Body of pancreas (tissue), 4 donors: Measurements from ENCODE around the gene YY1. TPM values are rescaled to one million over a fixed set of nuclear protein-coding genes. Genes with fewer than 3 reads are reported as not detected.

Experiments used
- ATAC-seq: fragments of 150-250 bp; one replicate; pipeline ENCODE4 v1.9.1; 2016
- DNase-seq, 4 donors: peaks; one replicate each; pipeline ENCODE4 v3.0.0-alpha.2; 2019
- H3K27ac ChIP-seq, 4 donors: fragments of 200-600 bp; sonication (generic); 1 replicate in 3 of 4; 2 replicates in 1 of 4; pipeline versions ENCODE4 v1.5.1 to v1.6.1; 2016 to 2019; ENCODE audit warnings: mild to moderate bottlenecking in 1 of 4, mixed read lengths in 1 of 4, moderate library complexity in 1 of 4
- H3K27me3 ChIP-seq, 2 donors: fragments of 200-600 bp; sonication (generic); one replicate each; pipeline ENCODE4 v1.6.0; 2016; ENCODE audit warnings: mild to moderate bottlenecking in 1 of 2
- H3K36me3 ChIP-seq, 2 donors: fragments of 200-600 bp; sonication (generic); replicated peaks in 1 of 2; 2 replicates each; pipeline ENCODE4 v1.5.1; 2016; ENCODE audit warnings: low read depth in 2 of 2; ENCODE audit not compliant: insufficient read depth in 1 of 2
- H3K4me1 ChIP-seq: fragments of 200-600 bp; sonication (generic); one replicate; pipeline ENCODE4 v1.6.0; 2016
- H3K4me3 ChIP-seq, 2 donors: fragments of 200-600 bp; sonication (generic); 1 replicate in 1 of 2; 2 replicates in 1 of 2; pipeline ENCODE4 v1.5.1; 2016 to 2019
- H3K9me3 ChIP-seq, 3 donors: fragments of 200-600 bp; sonication (generic); 1 replicate in 2 of 3; 2 replicates in 1 of 3; pipeline ENCODE4 v1.5.1; 2016
- POLR2A ChIP-seq, 3 donors: fragments of 450-650 bp; IDR thresholded peaks; one replicate each; pipeline ENCODE4 v1.6.1; 2016; ENCODE audit warnings: antibody characterized with exemption in 3 of 3, mild to moderate bottlenecking in 2 of 3
- WGBS, 2 donors: methylation state at CpG; one replicate each; pipeline ENCODE4 v1.1.5; 2017; 5-methylcytosine and 5-hydroxymethylcytosine counted together
- intact Hi-C: fragments of 100-400 bp; cut with DNase I; formaldehyde crosslinking; loops from one replicate; pipeline ENCODE4 v1.15.1; 2023
- total RNA-seq, 2 donors: library from RNA; depleted of rRNA; stranded (reverse); fragments of >200 nt; gene quantifications; one replicate each; pipeline ENCODE4 v1.1.0, GENCODE V29; 2016
- TF ChIP-seq, protein P1 (sequence below), 7 experiments: fragments of 450-650 bp in 4 of 7; fragments of 200-600 bp in 3 of 7; sonication (generic) in 3 of 7; IDR thresholded peaks; one replicate each; pipeline ENCODE4 v1.5.1; 2016 to 2019; ENCODE audit warnings: antibody characterized with exemption in 7 of 7

YY1 gene
- total RNA-seq, 2 donors from 2014 or later = 27.0 to 30.3 TPM

DNA sequence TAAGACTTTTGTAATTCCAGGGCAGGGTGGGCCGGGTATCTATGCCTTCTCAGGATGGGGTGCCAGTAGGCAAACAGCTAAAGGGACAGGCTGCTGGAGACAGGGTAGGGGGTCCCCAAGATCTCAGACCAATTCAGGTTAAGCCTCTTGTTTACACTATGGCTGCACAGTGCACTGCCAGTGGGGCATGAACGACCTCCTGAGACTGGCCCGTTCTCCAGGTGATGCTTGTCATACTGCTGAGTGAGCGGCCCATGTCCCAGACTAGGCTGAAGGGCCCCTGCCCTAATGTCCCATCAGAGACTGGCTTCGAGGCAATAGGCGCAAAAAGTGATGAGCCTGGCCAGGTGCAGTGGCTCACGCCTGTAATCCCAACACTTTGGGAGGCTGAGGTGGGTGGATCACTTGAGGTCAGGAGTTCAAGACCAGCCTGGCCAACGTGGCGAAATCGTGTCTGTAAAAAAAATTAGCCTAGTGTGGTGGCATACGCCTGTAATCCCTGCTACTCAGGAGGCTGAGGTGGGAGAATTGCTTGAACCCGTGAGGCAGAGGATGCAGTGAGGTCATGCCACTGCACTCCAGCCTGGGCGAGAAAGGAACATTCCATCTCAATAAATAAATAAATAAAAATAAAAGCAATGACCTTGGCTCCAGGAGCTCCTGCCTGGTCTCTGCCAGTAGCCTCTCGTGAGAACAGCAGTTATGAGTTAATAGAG, 54.7 kb downstream of the YY1 start:
- ATAC-seq (peak; percentile 7), DNase-seq (no peak)
- H3K9me3 ChIP-seq = no peaks in the 10 kb centered on the region
- peaks cover 27% of the 10 kb centered on the region for H3K4me1 ChIP-seq
- WGBS, 2 donors = 71 to 80% methylated on average over 12 to 14 of the region's 14 CpGs
- TF ChIP-seq, protein P1, sequence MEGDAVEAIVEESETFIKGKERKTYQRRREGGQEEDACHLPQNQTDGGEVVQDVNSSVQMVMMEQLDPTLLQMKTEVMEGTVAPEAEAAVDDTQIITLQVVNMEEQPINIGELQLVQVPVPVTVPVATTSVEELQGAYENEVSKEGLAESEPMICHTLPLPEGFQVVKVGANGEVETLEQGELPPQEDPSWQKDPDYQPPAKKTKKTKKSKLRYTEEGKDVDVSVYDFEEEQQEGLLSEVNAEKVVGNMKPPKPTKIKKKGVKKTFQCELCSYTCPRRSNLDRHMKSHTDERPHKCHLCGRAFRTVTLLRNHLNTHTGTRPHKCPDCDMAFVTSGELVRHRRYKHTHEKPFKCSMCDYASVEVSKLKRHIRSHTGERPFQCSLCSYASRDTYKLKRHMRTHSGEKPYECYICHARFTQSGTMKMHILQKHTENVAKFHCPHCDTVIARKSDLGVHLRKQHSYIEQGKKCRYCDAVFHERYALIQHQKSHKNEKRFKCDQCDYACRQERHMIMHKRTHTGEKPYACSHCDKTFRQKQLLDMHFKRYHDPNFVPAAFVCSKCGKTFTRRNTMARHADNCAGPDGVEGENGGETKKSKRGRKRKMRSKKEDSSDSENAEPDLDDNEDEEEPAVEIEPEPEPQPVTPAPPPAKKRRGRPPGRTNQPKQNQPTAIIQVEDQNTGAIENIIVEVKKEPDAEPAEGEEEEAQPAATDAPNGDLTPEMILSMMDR (IDR thresholded peaks at IDR 0.05) = no peak
- no peak for TF ChIP-seq POLR2A (IDR thresholded peaks at IDR 0.05)
- no peaks in the 10 kb centered on the region for H3K36me3 ChIP-seq
- peak overlapping the region in 1 of 4 donors; percentile 22 for H3K27ac ChIP-seq
- no peaks in the 10 kb centered on the region for H3K27me3 ChIP-seq
- H3K4me3 ChIP-seq = no peak overlapping the region
- intact Hi-C loops = no loop called here

DNA sequence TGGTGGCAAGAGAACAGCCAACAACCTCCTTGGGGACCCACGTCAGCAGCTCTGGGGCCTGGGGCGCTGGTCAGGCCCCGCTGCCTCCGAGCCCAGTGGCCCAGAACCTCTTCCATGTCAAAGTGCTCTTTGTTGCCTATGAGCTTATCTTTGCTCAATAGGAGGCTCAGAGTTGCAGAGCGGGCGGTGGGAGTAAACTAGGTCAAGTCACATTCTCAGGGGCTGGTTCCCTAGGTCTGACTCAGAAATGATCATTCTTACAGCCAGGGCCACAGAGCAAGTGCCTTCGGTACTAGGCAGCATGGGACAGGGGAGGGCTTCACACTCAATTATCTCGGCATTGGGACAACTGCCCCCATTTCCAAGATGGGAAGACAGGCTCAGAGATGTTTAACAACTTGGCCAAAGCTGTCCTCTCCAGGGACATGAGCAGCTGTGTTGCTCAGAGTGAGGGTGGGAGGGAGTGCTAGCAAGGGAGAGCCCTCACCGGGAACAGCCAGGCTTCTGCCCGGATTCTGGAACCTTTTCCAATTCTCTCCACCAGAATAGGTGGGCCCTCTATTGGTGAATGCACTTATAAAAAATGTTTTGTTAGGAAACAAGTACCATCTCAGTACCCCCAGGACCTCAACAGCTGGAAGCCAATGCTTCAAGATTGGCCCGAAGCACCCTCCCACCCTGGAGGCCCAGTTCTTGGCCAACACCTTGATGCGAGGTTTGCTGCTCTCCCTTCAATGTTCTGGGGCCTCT, 55.4 kb downstream of the YY1 start:
- Histone ChIP-seq H3K4me1 (peaks cover 27% of the 10 kb centered on the region), H3K9me3 (no peaks in the 10 kb centered on the region), H3K27me3 (no peaks in the 10 kb centered on the region), H3K36me3 (no peaks in the 10 kb centered on the region), H3K4me3 (no peak overlapping the region), H3K27ac (peak overlapping the region in 2 of 4 donors; percentile 13 to 22)
- 72 to 73% methylated on average over 10 to 12 of the region's 12 CpGs for WGBS, 2 donors
- DNase-seq (no peak), ATAC-seq (no peak)
- intact Hi-C loops = no loop called here
- TF ChIP-seq, protein P1 (IDR thresholded peaks at IDR 0.05) = no peak
- no peak for TF ChIP-seq POLR2A (IDR thresholded peaks at IDR 0.05)

GRCh38 chr14:100294963-100295330, 56.0 kb downstream of the YY1 start:
- H3K9me3 ChIP-seq = no peaks in the 10 kb centered on the region
- 68 to 87% methylated on average over 2 of the region's 2 CpGs for WGBS, 2 donors
- peaks cover 27% of the 10 kb centered on the region for H3K4me1 ChIP-seq
- ATAC-seq = no peak
- H3K27ac ChIP-seq = peak overlapping the region in 2 of 4 donors; percentile 13 to 22
- no peak overlapping the region for H3K4me3 ChIP-seq
- H3K36me3 ChIP-seq = no peaks in the 10 kb centered on the region
- H3K27me3 ChIP-seq = no peaks in the 10 kb centered on the region
- DNase-seq = no peak
- intact Hi-C loops = no loop called here
- no peak for TF ChIP-seq POLR2A (IDR thresholded peaks at IDR 0.05)
- TF ChIP-seq, protein P1 (IDR thresholded peaks at IDR 0.05) = no peak

- DNase-seq (no peak), ATAC-seq (no peak)
- WGBS, 2 donors = 89 to 93% methylated on average over 9 to 16 of the region's 16 CpGs
- no peak overlapping the region for H3K27ac ChIP-seq
- no peaks in the 10 kb centered on the region for H3K9me3 ChIP-seq
- intact Hi-C loops = no loop called here
- peaks cover 27% of the 10 kb centered on the region for H3K4me1 ChIP-seq
- no peaks in the 10 kb centered on the region for H3K27me3 ChIP-seq
- no peak for TF ChIP-seq POLR2A (IDR thresholded peaks at IDR 0.05)
- TF ChIP-seq, protein P1 (IDR thresholded peaks at IDR 0.05) = no peak
- H3K4me3 ChIP-seq = no peak overlapping the region
- H3K36me3 ChIP-seq = no peaks in the 10 kb centered on the region
Observed at GRCh38 chr14:100295376-100296105, 56.6 kb downstream of the YY1 start.
